Right lobe of liver (tissue), 4 donors: ENCODE results near the gene TRIM66.

Experiments
- CTCF ChIP-seq, 4 donors: fragments of 200-600 bp in 3 of 4; fragments of 450-650 bp in 1 of 4; IDR thresholded peaks; one replicate each; pipeline versions ENCODE4 v1.5.1 to v1.8.0; 2016 to 2022; ENCODE audit warnings: antibody characterized with exemption in 4 of 4, mild to moderate bottlenecking in 2 of 4
- POLR2A ChIP-seq: fragments of 450-650 bp; IDR thresholded peaks from one replicate; pipeline ENCODE4 v1.6.1; 2017; ENCODE audit warnings: antibody characterized with exemption, mild to moderate bottlenecking
- donor health status: DM: no; HTN: no; CAD: no.
- donor health status: DM: no; HTN: no; CAD: no.
- donor health status: DM: no; HTN: yes; CAD: no.

- TF ChIP-seq POLR2A: no peak
- TF ChIP-seq CTCF (IDR thresholded peaks at IDR 0.05): no peak
These were observed 9.1 kb upstream of the TRIM66 start for GRCh38 chr11:8691601-8692000.
